Epithelial cell of proximal tubule (primary cell): ENCODE results near the gene ESPL1. TPM values are rescaled to one million over a fixed set of nuclear protein-coding genes. Genes with fewer than 3 reads are reported as not detected.

Experiments used
- DNase-seq: peaks from one replicate; pipeline ENCODE4 v3.0.0-alpha.2; 2011; ENCODE audit warnings: low read depth
- H3K4me3 ChIP-seq: 2 replicates; pipeline ENCODE4 v1.5.1; 2011; ENCODE audit warnings: low read depth, mild to moderate bottlenecking, low read length
- CTCF ChIP-seq: conservative IDR thresholded peaks from 2 replicates; pipeline ENCODE4 v1.5.1; 2012; ENCODE audit warnings: low read depth, mild to moderate bottlenecking, low read length
- total RNA-seq: library from RNA; depleted of rRNA; stranded (reverse); fragments of >200 nt; gene quantifications from 2 replicates; pipeline ENCODE4 v1.2.3, GENCODE V29; 2015

Gene ESPL1
- total RNA-seq, 1 donor from 2014 or later = 40.1 TPM

- TF ChIP-seq CTCF = no peak
These were observed 11.3 kb downstream of the ESPL1 start for GRCh38 chr12:53279283-53279869.

GRCh38 chr12:53279888-53280498 is 11.9 kb downstream of the ESPL1 start:
- no peak overlapping the region for H3K4me3 ChIP-seq
- TF ChIP-seq CTCF = no peak
- DNase-seq = no peak

More at GRCh38 chr12:53279283-53279869, 11.3 kb downstream of the ESPL1 start:
- no peak overlapping the region for H3K4me3 ChIP-seq
- no peak for DNase-seq

GRCh38 chr12:53286448-53286847 is 18.3 kb downstream of the ESPL1 start:
- H3K4me3 ChIP-seq = no peak overlapping the region
- TF ChIP-seq CTCF = no peak
- no peak for DNase-seq

GRCh38 chr12:53287741-53288216 is 19.7 kb downstream of the ESPL1 start:
- no peak for DNase-seq
- TF ChIP-seq CTCF = peak; percentile 78
- no peak overlapping the region for H3K4me3 ChIP-seq

GRCh38 chr12:53288322-53288721 is 20.2 kb downstream of the ESPL1 start:
- TF ChIP-seq CTCF = no peak
- H3K4me3 ChIP-seq = no peak overlapping the region
- no peak for DNase-seq

- TF ChIP-seq CTCF = no peak
- H3K4me3 ChIP-seq = no peak overlapping the region
- DNase-seq = no peak
These were observed 21.8 kb downstream of the ESPL1 start for GRCh38 chr12:53289891-53290290.

GRCh38 chr12:53290661-53291060 is 22.6 kb downstream of the ESPL1 start:
- no peak for DNase-seq
- TF ChIP-seq CTCF = no peak
- H3K4me3 ChIP-seq = no peak overlapping the region
